GM18858 (cell line): Measurements from ENCODE around the gene ULBP2.
"Not testable (repeated sequence)": the region's sequence is repeated elsewhere in the genome, so short reads cannot be mapped to it uniquely, and the experiment has no call there.

Source experiments
- ATAC-seq: cut with Tn5 transposase; IDR thresholded peaks from one replicate; pipeline ENCODE4 v1.9.1; 2021; ENCODE audit not compliant: unreplicated experiment

The ULBP2 gene

GRCh38 chr6:149966319-149966718 lies 24.5 kb downstream of the ULBP2 start:
- ATAC-seq = not testable (repeated sequence)

GRCh38 chr6:149967591-149967990 lies 25.8 kb downstream of the ULBP2 start:
- ATAC-seq = no peak

GRCh38 chr6:149967999-149968398 lies 26.2 kb downstream of the ULBP2 start:
- not testable (repeated sequence) for ATAC-seq

GRCh38 chr6:149968909-149969308 lies 27.1 kb downstream of the ULBP2 start:
- not testable (repeated sequence) for ATAC-seq

DNA sequence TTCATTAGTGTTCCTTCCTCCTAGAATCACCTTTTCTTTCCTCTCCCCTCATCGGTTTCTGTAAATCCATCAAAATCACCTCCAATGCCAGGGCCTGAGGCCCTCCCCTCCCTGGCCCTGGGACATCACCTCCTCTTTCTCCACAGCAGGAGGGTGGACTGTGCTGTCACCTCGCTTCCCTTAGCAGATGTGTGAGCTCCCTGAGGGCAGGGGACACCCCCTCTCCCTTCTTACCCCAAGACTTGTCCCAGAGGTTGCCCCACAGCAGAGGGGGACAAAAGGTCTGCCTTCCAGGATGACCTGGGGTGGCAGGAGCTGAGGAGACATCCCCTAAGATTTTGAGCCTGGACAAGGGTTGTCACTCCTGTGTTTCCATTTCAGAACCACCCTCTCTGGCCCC lies 27.8 kb downstream of the ULBP2 start:
- ATAC-seq = no peak

- ATAC-seq = not testable (repeated sequence)
Observed at GRCh38 chr6:149974394-149974793, 32.6 kb downstream of the ULBP2 start.

GRCh38 chr6:149974825-149975224 lies 33.0 kb downstream of the ULBP2 start:
- no peak for ATAC-seq

GRCh38 chr6:149975400-149975799 lies 33.6 kb downstream of the ULBP2 start:
- ATAC-seq = no peak

DNA sequence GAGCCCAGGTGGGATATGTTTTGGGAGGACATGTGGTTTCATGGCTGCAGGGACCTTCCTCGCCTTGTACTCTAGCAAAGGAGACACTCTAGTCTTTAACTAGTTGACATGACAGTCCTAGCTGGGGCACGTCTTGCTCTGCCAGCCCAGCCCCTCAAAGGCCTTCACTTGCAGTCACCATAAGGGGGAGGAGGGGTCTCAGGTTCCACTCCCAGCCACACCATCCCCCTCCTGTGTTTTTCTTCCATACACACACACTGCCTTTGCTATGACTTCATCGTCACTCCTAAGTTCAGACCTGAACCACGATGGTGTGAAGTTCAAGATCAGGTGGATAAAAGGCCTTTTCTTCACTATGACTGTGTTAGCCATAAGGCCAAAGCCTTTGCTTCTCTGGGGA lies 35.4 kb downstream of the ULBP2 start:
- ATAC-seq = no peak

GRCh38 chr6:149978610-149979009 lies 36.8 kb downstream of the ULBP2 start:
- no peak for ATAC-seq

DNA sequence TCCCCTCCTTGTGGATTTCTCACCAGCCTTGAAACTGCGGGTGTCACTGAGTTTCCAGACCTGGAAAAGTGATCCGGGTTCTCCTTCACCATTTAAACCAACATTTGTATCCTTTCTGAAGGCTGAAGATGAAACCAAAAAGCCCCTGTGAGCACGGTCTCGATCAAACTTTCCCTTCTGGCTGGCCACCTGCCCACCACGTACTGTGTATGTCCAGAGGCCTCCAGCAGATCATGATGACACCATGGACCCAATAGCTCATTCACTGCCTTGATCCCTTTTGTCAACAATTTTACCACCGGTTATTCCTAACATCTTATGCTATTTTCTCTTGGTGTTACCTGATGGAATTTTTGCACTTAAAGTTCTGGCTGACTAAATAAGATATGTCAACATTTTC lies 37.5 kb downstream of the ULBP2 start:
- ATAC-seq = no peak

GRCh38 chr6:149983145-149983544 lies 41.3 kb downstream of the ULBP2 start:
- ATAC-seq = no peak

- no peak for ATAC-seq
Observed at GRCh38 chr6:149984773-149985172, 43.0 kb downstream of the ULBP2 start.

GRCh38 chr6:149985481-149985937 lies 43.7 kb downstream of the ULBP2 start:
- ATAC-seq = no peak

- ATAC-seq = no peak
Observed at GRCh38 chr6:149987602-149988107, 45.8 kb downstream of the ULBP2 start.

GRCh38 chr6:149988550-149989346 lies 46.9 kb downstream of the ULBP2 start:
- ATAC-seq = no peak

DNA sequence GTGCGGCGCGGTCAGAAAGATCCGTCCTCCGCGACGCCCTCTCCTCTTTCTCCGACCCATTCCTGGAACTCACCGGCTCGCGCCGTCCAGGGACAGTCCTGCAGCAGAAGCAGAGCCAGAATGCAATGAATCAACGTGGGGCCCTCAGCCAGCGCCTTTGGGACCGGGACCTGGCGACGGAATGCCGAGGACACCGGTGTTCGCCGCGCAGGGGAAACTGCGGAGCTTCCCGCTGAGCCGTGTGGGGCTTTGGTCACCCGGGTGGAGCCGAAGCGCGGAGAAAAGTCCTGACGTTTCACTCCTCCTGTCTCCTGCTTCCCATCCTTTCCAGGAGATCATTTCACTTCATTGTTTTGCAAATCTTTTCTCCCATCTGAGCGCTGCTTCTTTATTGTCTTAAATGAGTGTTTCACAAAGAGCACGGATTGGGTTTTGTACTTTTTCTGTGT lies 48.4 kb downstream of the ULBP2 start:
- no peak for ATAC-seq

- no peak for ATAC-seq
Observed at GRCh38 chr6:149990661-149991471, 49.1 kb downstream of the ULBP2 start.

- not testable (repeated sequence) for ATAC-seq
Observed at GRCh38 chr6:149991472-149991795, 49.6 kb downstream of the ULBP2 start.

DNA sequence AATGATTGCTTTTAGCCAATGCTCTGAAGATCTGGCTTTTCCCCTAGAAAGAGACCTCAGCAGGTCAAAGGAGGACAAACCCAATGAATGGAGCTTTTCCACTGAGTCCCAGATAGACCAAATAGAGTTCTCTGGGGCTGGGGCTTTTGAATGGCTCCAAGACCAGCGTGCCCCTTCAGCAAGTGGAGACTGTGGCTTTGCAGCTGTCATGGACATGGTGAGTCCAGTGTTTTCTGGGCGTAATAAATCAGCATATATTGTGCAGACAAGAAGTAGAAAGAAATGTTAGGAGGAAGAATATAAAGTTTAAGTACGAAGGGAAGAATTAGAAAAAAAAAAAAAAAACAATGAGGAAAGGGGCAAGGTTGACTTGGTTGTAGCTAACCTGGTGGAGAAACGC lies 50.0 kb downstream of the ULBP2 start:
- no peak for ATAC-seq

DNA sequence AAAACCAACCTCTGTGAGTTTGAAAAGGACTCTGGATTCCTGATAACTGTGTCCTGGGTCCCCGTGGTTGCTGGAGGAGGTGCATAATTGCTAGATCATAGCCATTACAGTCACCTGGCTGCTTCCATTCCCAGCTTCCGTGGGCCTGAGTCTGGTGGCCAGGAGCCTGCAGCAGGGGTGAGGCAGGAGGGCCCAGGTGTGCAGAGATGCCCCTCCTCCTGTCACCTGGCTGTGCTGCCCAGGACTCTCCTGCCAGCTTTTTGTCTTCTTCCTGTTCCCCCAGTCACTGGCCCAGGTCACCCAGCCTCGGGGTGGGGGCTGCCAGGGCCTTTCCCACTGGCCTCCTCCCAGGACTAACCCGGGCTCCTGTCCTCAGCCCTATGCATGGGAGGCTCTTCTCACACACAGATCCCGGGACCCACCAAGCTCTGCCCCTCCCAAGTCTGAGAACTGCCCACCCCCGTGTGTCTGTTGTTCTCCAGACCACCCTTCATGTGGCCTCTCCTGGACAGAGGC lies 53.5 kb downstream of the ULBP2 start:
- no peak for ATAC-seq

GRCh38 chr6:149995971-149996370 lies 54.2 kb downstream of the ULBP2 start:
- no peak for ATAC-seq
